ENCODE measurements around the gene RAD23A.

RAD23A gene

DNA sequence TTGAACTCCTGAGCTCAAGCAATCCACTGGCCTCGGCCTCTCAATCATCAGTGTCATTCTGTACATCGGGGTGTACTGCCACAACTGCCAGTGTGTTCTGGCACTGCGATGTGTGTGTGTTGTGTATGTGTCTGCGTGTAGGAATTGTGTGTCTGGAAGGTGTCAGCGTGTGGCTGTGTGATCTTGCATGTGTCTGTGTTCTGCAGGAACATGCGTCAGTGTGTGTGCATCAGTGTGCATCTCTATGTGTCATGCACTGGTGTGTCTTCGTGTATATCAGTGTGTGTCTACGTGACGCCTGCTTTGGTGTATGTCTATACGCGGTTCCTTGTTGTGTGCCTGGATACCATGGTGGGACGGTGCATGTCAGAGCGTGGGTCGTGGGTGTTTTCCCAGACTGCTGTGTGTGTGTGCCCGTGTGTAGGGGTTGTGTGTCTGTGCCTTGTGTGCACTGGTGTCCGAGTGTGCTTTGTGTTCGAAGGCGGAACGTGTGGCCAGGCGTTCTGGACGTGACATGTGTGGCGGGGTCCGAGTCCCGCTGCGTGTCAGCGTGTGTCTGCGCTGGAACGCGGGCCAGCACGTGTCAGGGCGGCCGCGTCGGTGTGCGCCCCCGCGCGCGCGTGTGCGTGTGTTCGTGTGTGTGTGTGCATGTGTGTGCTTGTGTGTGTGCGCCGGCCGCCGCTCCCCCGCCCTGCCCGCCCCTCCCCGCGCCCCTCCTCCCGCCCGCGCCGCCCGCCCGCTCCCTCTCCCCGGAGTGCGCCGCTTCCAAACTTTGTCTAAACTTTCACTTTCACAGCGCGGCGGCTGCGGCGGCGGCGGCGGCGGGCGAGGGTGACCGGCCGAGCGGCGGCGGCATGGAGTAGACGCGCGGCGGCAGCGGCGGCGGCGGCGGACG is 49.3 kb downstream of the RAD23A start, which contains the start of gene NFIX:
Gene NFIX, plus strand, starts transcription at position 775 of the 895 bp plus-strand sequence. CDS start 363 bp downstream, outside the sequence.
- POLR2A ChIA-PET (ENCODE audit: low non-redundant PET): interaction anchor here (0.6 kb wide), 1 partner anchor 14 kb away, joined by 4 read pairs; no protein-coding TSS in a partner anchor
- TF ChIP-seq, protein P1, sequence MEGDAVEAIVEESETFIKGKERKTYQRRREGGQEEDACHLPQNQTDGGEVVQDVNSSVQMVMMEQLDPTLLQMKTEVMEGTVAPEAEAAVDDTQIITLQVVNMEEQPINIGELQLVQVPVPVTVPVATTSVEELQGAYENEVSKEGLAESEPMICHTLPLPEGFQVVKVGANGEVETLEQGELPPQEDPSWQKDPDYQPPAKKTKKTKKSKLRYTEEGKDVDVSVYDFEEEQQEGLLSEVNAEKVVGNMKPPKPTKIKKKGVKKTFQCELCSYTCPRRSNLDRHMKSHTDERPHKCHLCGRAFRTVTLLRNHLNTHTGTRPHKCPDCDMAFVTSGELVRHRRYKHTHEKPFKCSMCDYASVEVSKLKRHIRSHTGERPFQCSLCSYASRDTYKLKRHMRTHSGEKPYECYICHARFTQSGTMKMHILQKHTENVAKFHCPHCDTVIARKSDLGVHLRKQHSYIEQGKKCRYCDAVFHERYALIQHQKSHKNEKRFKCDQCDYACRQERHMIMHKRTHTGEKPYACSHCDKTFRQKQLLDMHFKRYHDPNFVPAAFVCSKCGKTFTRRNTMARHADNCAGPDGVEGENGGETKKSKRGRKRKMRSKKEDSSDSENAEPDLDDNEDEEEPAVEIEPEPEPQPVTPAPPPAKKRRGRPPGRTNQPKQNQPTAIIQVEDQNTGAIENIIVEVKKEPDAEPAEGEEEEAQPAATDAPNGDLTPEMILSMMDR (conservative IDR thresholded peaks at IDR 0.05; ENCODE audit: low read depth): no peak
- CTCF ChIA-PET: interaction anchor here (0.8 to 1.2 kb wide), 2 partner anchors 17 to 66 kb away, joined by 3 read pairs; no protein-coding TSS in a partner anchor
- DNase-seq (ENCODE audit: low spot score): no peak
- H3K27ac ChIP-seq: peak within 1 kb of the TSS; percentile 98

DNA sequence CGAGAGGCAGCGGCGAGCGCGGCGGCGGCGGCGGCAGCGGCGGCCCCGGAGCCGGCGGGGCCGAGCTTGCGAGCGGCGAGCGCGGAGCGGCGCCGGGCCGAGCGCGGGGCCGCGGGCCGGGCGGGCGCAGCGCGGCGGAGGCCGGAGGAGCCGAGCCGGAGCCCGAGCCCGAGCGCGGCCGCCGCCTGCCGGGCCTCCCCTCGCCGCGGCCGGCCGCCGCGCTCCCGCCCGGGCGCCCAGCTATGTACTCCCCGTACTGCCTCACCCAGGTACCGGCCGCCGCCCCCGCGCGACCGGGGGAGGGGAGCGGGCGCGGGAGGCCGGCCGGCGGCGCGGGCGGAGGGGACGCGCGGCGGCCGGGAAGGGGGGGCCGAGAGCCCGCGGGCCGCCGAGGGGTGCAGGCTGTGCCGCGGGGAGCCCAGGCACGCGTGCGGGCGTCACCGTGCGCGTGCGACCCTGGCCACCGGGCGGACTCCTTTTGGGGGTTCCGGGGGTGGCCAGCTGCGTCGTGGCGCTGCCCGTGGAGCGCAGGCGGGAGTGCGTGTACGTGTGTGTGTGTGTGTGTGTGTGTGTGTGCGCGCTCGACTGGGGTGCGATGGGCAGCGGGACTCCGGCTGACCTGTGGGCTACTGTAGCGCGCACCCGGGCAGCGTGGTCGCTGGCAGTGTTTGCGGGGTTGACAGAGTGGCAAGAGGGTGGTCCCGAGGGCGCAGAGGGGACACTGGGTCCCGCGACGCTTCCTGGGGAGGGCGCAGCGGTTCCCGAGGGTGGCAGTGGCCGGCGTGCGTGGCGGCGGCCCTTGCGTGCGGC is 50.1 kb downstream of the RAD23A start:
- ChIA-PET POLR2A (ENCODE audit: low non-redundant PET) (interaction anchor here (1.1 kb wide), 1 partner anchor 11 kb away, joined by 6 read pairs; no protein-coding TSS in a partner anchor), CTCF (interaction anchor here (0.6 kb wide), 1 partner anchor 12 kb away, joined by 3 read pairs; no protein-coding TSS in a partner anchor)
- no peak for DNase-seq (ENCODE audit: low spot score)
- peak overlapping the region; percentile 98 for H3K27ac ChIP-seq
- TF ChIP-seq, protein P1 (conservative IDR thresholded peaks at IDR 0.05; ENCODE audit: low read depth): no peak

DNA sequence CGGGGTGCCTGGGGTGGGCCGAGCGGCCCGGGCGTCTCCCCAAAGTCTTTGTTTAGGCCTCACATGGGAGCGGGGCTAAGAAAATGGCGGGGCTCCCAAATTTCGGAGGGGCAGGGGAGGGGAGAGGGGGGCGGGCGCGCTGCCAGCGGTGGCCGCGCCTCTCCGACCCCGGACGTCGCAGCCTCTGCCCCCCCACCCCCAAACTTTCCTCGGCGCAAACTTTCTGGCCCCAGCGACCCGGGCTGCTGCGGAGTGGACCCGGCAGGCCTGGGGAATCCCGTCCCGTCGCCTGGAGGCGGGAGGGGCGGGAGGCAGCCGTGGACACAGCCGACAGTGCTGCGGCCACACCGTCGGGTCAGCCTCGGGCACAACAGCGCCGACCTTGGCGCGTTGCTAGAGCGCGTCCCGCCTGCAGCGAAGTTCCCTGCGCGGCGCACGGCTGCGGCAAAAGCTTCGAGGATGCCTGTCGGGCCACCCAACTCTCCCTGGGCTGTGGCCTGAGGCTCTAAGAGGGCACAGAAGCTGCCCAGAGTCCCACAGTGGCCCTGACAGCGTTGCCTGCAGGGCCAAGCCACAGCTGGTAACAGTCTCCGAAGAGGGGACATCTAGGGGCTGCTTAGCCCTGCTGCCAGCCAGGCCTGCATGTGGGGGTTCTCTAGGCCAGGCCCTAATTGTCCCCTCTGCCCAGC is 50.9 kb downstream of the RAD23A start:
- H3K27ac ChIP-seq: peak overlapping the region; percentile 98
- TF ChIP-seq, protein P1 (conservative IDR thresholded peaks at IDR 0.05; ENCODE audit: low read depth): 0 out of 2 replicates have a peak, but pooled peaks have one; percentile 17
- ChIA-PET POLR2A (ENCODE audit: low non-redundant PET) (interaction anchor here (1.1 kb wide), 1 partner anchor 10 kb away, joined by 6 read pairs; no protein-coding TSS in a partner anchor), CTCF (interaction anchor here (0.6 to 1.3 kb wide), 4 partner anchors 9 to 716 kb away, joined by 3 to 4 read pairs (median 4); no protein-coding TSS in a partner anchor)
- DNase-seq (ENCODE audit: low spot score): no peak

DNA sequence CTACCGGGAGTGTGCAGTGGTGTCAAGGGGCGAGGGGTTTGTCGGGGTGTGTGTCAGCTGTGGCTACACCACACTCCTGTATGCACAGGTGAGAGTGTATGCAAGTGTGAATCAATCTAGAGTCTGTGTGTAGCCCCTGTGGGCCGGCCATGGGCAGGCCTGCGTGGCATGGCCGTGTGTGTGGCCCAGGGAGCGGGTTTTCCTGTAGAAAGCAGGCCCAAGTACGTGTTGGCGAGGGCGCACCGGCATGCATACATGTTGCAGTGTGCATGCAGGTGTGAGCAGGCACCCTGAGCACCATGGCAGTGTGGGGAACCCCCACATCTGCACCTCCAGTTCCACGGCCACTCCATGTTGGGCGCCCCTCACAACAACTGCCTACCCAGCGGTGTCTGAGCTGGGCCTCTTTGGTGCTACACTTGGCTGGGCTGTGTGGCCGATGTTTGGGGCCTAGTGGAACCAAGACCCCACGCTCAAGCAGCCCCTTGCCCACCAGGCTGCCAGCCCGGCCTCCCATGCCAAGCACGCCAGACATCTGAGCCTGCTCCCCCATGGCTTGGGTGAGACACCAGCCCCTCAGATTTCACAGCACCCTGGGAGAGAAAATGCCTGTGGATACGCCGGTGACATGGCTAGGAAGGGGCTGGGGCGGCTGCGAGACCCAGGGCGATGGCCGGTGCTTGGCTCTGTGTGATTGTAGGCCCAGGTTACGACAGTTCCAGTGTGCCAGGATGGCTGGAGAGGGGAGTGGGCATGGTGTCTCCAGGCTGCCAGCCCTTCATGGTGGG is 51.7 kb downstream of the RAD23A start:
- POLR2A ChIA-PET (ENCODE audit: low non-redundant PET): interaction anchor here (1.1 kb wide), 1 partner anchor 9 kb away, joined by 6 read pairs; no protein-coding TSS in a partner anchor
- TF ChIP-seq, protein P1 (conservative IDR thresholded peaks at IDR 0.05; ENCODE audit: low read depth): no peak
- CTCF ChIA-PET: interaction anchor here (0.6 to 1.3 kb wide), 4 partner anchors 8 to 717 kb away, joined by 3 to 4 read pairs (median 4); no protein-coding TSS in a partner anchor
- H3K27ac ChIP-seq: peak overlapping the region; percentile 98
- no peak for DNase-seq (ENCODE audit: low spot score)

DNA sequence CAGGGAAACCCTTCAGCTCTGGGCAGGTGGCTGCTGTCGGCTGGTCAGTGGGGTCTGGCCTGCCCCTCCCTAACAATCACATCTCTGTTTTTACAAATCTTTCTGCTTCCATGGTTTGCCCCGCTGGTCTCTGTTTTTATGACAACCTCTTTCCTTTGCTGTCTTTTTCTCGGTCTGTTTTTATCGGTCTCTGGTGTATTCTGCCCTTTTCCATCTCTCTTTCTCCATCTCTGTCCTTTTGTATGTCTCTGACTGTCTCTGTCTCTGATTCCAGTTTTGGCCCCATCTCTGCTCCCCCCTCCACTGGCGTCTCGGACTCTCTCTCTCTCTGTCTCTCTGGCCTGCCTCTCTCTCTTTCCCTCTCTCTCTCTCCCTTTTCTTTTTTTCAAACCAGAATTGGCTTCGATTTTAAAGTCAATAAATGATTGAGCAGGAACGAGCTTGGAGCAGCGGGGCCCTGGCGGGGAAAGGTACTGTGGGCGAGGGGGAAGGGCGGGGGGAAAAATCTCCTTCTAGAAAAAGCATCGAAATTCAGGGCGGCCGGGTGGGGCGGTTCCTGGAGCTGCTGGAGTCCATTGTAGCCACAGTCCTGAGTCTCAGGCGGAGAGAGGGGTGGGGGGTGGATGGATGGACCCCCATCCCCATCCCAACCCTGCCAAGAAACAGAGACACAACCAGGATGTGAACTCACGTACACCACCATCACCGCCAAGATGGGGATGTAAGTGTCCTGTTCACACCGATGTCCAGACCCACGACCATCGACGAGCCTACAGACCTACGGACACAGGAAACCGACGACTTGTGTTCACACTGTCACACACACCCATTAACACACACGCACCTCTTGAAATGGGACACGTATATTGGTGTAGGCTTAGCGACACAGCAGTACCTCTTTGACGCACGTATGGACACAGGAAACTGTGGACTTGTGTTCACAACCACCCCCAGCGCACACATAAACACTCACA is 52.6 kb downstream of the RAD23A start:
- DNase-seq (ENCODE audit: low spot score): no peak
- POLR2A ChIA-PET (ENCODE audit: low non-redundant PET): no interaction called here
- CTCF ChIA-PET: interaction anchor here (1.3 kb wide), 1 partner anchor 36 kb away, joined by 4 read pairs; no protein-coding TSS in a partner anchor
- TF ChIP-seq, protein P1 (conservative IDR thresholded peaks at IDR 0.05; ENCODE audit: low read depth): no peak
- H3K27ac ChIP-seq: peak overlapping the region; percentile 98
